SK-N-SH (cell line): ENCODE measurements around the gene CLIC6. TPM values are rescaled to one million over a fixed set of nuclear protein-coding genes. Genes with fewer than 3 reads are reported as not detected.

Source experiments
- CTCF ChIA-PET: fragments of 300-600, 350-600 bp; formaldehyde crosslinking; extraction: SDS; loops from one replicate; lab custom pipeline; 2021; lab: Yijun Ruan, JAX
- POLR2A ChIA-PET: fragments of 350-600 bp; sonication (Branson Sonifier 250); formaldehyde crosslinking; extraction: SDS; loops from one replicate; lab custom pipeline; 2020; ENCODE audit warnings: antibody characterized with exemption, inconsistent platforms; lab: Yijun Ruan, JAX
- DNase-seq: peaks from one replicate; pipeline ENCODE4 v3.0.0; 2012
- H2AFZ ChIP-seq: fragments of 200-600 bp; sonication (generic); 2 replicates; pipeline ENCODE4 v1.8.1; 2016; ENCODE audit warnings: antibody characterized with exemption, mild to moderate bottlenecking, low read depth
- H3F3A ChIP-seq: fragments of 200-600 bp; sonication (generic); replicated peaks from 2 replicates; pipeline ENCODE3; 2016; ENCODE audit warnings: antibody characterized with exemption, mild to moderate bottlenecking; ENCODE audit not compliant: insufficient read depth
- H3K27ac ChIP-seq, 2 experiments: fragments of 200-500 bp in 1 of 2; fragments of 200-600 bp in 1 of 2; sonication (Bioruptor generic) in 1 of 2; sonication (generic), shearing (Covaris generic) in 1 of 2; 2 replicates each; pipeline versions ENCODE4 v1.5.1 to v1.6.1; 2014 to 2016; ENCODE audit warnings: low read depth in 2 of 2, inconsistent platforms in 1 of 2, low read length in 1 of 2, mild to moderate bottlenecking in 1 of 2, mixed read lengths in 1 of 2
- H3K27me3 ChIP-seq: fragments of 200-600 bp; sonication (generic), shearing (Covaris generic); 2 replicates; pipeline ENCODE4 v1.6.1; 2016; ENCODE audit warnings: mixed run types; ENCODE audit not compliant: insufficient read depth
- H3K36me3 ChIP-seq, 2 experiments: fragments of 200-500 bp in 1 of 2; fragments of 200-600 bp in 1 of 2; sonication (Bioruptor generic) in 1 of 2; sonication (generic) in 1 of 2; replicated peaks in 1 of 2; 2 replicates each; pipeline versions ENCODE3 to v1.5.1; 2014 to 2016; ENCODE audit warnings: low read length in 1 of 2, mild to moderate bottlenecking in 1 of 2; ENCODE audit not compliant: insufficient read depth in 2 of 2, control insufficient read depth in 1 of 2
- H3K4me1 ChIP-seq, 2 experiments: fragments of 200-500 bp in 1 of 2; fragments of 200-600 bp in 1 of 2; sonication (Bioruptor generic) in 1 of 2; sonication (generic), shearing (Covaris generic) in 1 of 2; 2 replicates each; pipeline versions ENCODE4 v1.5.1 to v1.6.1; 2014 to 2016; ENCODE audit warnings: low read depth in 1 of 2, low read length in 1 of 2, mixed run types in 1 of 2; ENCODE audit not compliant: insufficient read depth in 2 of 2, control insufficient read depth in 1 of 2
- H3K4me2 ChIP-seq: fragments of 200-600 bp; sonication (generic), shearing (Covaris generic); 2 replicates; pipeline ENCODE4 v1.6.1; 2017; ENCODE audit warnings: mixed run types
- H3K4me3 ChIP-seq, 2 experiments: fragments of 200-500 bp in 1 of 2; fragments of 200-600 bp in 1 of 2; sonication (Bioruptor generic) in 1 of 2; sonication (generic), shearing (Covaris generic) in 1 of 2; 2 replicates each; pipeline versions ENCODE4 v1.5.1 to v1.8.1; 2014 to 2016; ENCODE audit warnings: low read depth in 2 of 2, inconsistent platforms in 1 of 2, low read length in 1 of 2, mild to moderate bottlenecking in 1 of 2, mixed read lengths in 1 of 2, moderate library complexity in 1 of 2
- H3K79me2 ChIP-seq: fragments of 200-600 bp; sonication (generic); 2 replicates; pipeline ENCODE4 v1.8.1; 2017; ENCODE audit warnings: mild to moderate bottlenecking; ENCODE audit not compliant: insufficient read depth
- H3K9ac ChIP-seq: fragments of 200-600 bp; sonication (generic); 2 replicates; pipeline ENCODE4 v1.6.1; 2017; ENCODE audit warnings: mixed run types
- H3K9me2 ChIP-seq: fragments of 200-600 bp; sonication (generic); 2 replicates; pipeline ENCODE4 v1.6.1; 2017; ENCODE audit warnings: mixed run types
- H3K9me3 ChIP-seq: fragments of 200-600 bp; sonication (generic); 2 replicates; pipeline ENCODE4 v1.6.1; 2017; ENCODE audit warnings: mixed run types, mild to moderate bottlenecking, moderate library complexity
- H4K20me1 ChIP-seq: fragments of 200-600 bp; sonication (generic); 2 replicates; pipeline ENCODE4 v1.6.1; 2017; ENCODE audit warnings: mild to moderate bottlenecking, mixed run types; ENCODE audit not compliant: insufficient read depth
- CHD2 ChIP-seq: fragments of 150-350 bp; IDR thresholded peaks from 2 replicates; pipeline ENCODE4 v1.6.1; 2018; ENCODE audit warnings: low read length; ENCODE audit not compliant: partially characterized antibody
- EP300 ChIP-seq, 2 experiments: IDR thresholded peaks; 2 replicates each; pipeline versions ENCODE4 v1.4.0 to v1.6.1; 2012; ENCODE audit warnings: borderline replicate concordance in 1 of 2, low read depth in 1 of 2, low read length in 1 of 2
- FOSL2 ChIP-seq: IDR thresholded peaks from 2 replicates; pipeline ENCODE4 v1.4.0; 2012; ENCODE audit warnings: low read depth, mild to moderate bottlenecking, moderate library complexity, borderline replicate concordance
- GABPA ChIP-seq: IDR thresholded peaks from 2 replicates; pipeline ENCODE4 v1.4.0; 2012; ENCODE audit warnings: low read depth, mild to moderate bottlenecking
- GATA2 ChIP-seq: sonication (generic); formaldehyde crosslinking; IDR thresholded peaks from 2 replicates; pipeline ENCODE4 v1.5.0; 2020; ENCODE audit warnings: mild to moderate bottlenecking, missing genetic modification reagents
- JUND ChIP-seq: IDR thresholded peaks from 2 replicates; pipeline ENCODE4 v1.4.0; 2012
- MXI1 ChIP-seq: IDR thresholded peaks from 2 replicates; pipeline ENCODE4 v1.6.1; 2012; ENCODE audit warnings: mild to moderate bottlenecking, low read depth, low read length, improper control_type of control experiment
- POLR2AphosphoS5 ChIP-seq: IDR thresholded peaks from 2 replicates; pipeline ENCODE4 v1.6.1; 2012; ENCODE audit warnings: low read depth, low read length
- RAD21 ChIP-seq: IDR thresholded peaks from 2 replicates; pipeline ENCODE4 v1.6.1; 2012; ENCODE audit warnings: mild to moderate bottlenecking, low read length
- RCOR1 ChIP-seq: fragments of 150-350 bp; IDR thresholded peaks from 2 replicates; pipeline ENCODE4 v1.6.1; 2017; ENCODE audit warnings: antibody characterized with exemption, low read length
- RFX5 ChIP-seq: IDR thresholded peaks from 2 replicates; pipeline ENCODE4 v1.6.1; 2012; ENCODE audit warnings: mild to moderate bottlenecking, improper control_type of control experiment, low read length
- SIN3A ChIP-seq: IDR thresholded peaks from 2 replicates; pipeline ENCODE4 v1.6.1; 2012; ENCODE audit warnings: low read depth, mild to moderate bottlenecking, low read length, moderate library complexity, borderline replicate concordance
- SMC3 ChIP-seq: IDR thresholded peaks from 2 replicates; pipeline ENCODE4 v1.6.1; 2012; ENCODE audit warnings: low read depth, low read length, improper control_type of control experiment
- TAF1 ChIP-seq: IDR thresholded peaks from 2 replicates; pipeline ENCODE4 v1.6.1; 2012; ENCODE audit warnings: low read depth, mild to moderate bottlenecking, low read length, moderate library complexity, borderline replicate concordance
- TEAD4 ChIP-seq: IDR thresholded peaks from 2 replicates; pipeline ENCODE4 v1.4.0; 2012; ENCODE audit warnings: mild to moderate bottlenecking, borderline replicate concordance; ENCODE audit not compliant: insufficient read depth
- YY1 ChIP-seq: IDR thresholded peaks from 2 replicates; pipeline ENCODE4 v1.4.0; 2012; ENCODE audit warnings: low read depth, mild to moderate bottlenecking
- WGBS: methylation state at CpG from one replicate; pipeline ENCODE4 v1.1.6; 2017; ENCODE audit warnings: low lambda C conversion rate; 5-methylcytosine and 5-hydroxymethylcytosine counted together
- polyA plus RNA-seq, 3 experiments: library from polyadenylated mRNA; depleted of rRNA; stranded (reverse); fragments of >200 nt; gene quantifications; 2 replicates each; pipeline ENCODE4 v1.2.3, GENCODE V29; 2012
- TF ChIP-seq, protein P1 (sequence below): fragments of 150-350 bp; IDR thresholded peaks from 2 replicates; pipeline ENCODE4 v1.6.1; 2016; ENCODE audit warnings: mild to moderate bottlenecking, low read depth, low read length
- TF ChIP-seq, protein P2 (sequence below): IDR thresholded peaks from 2 replicates; pipeline ENCODE4 v1.4.0; 2012; ENCODE audit warnings: low read depth
- TF ChIP-seq, protein P3 (sequence below): IDR thresholded peaks from 2 replicates; pipeline ENCODE4 v1.6.1; 2012; ENCODE audit warnings: mild to moderate bottlenecking, low read depth, low read length, moderate library complexity

The CLIC6 gene
- polyA plus RNA-seq, 1 of the 3 experiments (the other 2 are of a cell fraction) = 0.08 TPM

DNA sequence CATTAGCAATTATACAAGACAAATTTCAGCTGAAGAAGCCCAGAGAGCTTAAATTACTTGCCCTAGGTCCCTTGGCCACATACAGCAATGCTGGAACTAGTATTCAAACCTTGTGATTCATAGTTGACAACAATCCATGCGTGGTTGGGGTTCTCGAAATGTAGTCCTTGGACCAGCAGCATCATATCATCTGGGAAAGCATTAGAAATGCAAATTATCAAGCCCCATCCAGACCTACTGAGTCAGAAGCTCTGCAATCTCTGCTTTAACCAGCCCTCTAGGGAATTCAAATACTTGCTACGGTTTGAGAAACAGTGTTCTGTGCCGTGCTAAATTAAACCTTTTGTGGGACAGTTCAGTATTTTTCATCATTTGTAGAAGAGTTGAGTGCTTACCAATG is 65.1 kb downstream of the CLIC6 start (continued):
- TF ChIP-seq, protein P1, sequence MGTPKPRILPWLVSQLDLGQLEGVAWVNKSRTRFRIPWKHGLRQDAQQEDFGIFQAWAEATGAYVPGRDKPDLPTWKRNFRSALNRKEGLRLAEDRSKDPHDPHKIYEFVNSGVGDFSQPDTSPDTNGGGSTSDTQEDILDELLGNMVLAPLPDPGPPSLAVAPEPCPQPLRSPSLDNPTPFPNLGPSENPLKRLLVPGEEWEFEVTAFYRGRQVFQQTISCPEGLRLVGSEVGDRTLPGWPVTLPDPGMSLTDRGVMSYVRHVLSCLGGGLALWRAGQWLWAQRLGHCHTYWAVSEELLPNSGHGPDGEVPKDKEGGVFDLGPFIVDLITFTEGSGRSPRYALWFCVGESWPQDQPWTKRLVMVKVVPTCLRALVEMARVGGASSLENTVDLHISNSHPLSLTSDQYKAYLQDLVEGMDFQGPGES = no peak
- TF ChIP-seq SIN3A (no peak), JUND (no peak), YY1 (no peak), SMC3 (no peak), GABPA (no peak), POLR2AphosphoS5 (no peak)
- TF ChIP-seq, protein P2, sequence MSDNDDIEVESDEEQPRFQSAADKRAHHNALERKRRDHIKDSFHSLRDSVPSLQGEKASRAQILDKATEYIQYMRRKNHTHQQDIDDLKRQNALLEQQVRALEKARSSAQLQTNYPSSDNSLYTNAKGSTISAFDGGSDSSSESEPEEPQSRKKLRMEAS = no peak

DNA sequence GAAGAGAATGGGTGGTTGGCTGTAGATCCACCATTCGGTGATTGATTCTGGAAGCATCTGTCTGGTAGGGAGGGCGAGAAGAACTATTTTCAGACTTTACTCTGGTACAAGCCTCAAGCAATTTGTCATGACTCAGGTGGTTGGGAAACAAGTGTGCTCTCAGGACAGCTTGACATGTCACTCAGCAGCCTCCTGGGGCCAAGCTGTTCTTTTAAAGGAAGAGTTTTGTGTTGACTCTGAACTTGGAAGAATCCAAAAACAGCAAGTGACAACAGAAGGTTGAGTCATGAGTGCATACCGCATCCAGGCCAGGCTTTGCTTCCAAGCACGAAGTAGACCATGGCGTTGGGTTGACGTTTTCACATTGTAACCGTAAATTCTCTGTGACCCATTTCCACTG is 65.9 kb downstream of the CLIC6 start:
- H3K27me3 ChIP-seq = no peaks in the 10 kb centered on the region; the same call in 1 of the 2 replicates
- no peak overlapping the region for H2AFZ ChIP-seq
- H3K79me2 ChIP-seq = no peaks in the 10 kb centered on the region
- H3K4me2 ChIP-seq = no peak overlapping the region
- no peaks in the 10 kb centered on the region for H3K9me3 ChIP-seq
- no peaks in the 10 kb centered on the region for H3K4me1 ChIP-seq
- H3K9ac ChIP-seq = no peak overlapping the region
- ChIA-PET POLR2A (no interaction called here), CTCF (interaction anchor here (3.6 kb wide), 1 partner anchor 11 kb away, joined by 13 read pairs; no protein-coding TSS in a partner anchor)
- no peaks in the 10 kb centered on the region for H3F3A ChIP-seq
- TF ChIP-seq MXI1 = no peak
- no peak for TF ChIP-seq TAF1
- TF ChIP-seq RFX5 = no peak
- no peak for TF ChIP-seq FOSL2
- TF ChIP-seq RCOR1 = no peak
- no peak for TF ChIP-seq GABPA
- TF ChIP-seq, protein P2 = no peak
- no peak for TF ChIP-seq RAD21
- no peak for TF ChIP-seq GATA2
- no peak for TF ChIP-seq YY1
- TF ChIP-seq, protein P3, sequence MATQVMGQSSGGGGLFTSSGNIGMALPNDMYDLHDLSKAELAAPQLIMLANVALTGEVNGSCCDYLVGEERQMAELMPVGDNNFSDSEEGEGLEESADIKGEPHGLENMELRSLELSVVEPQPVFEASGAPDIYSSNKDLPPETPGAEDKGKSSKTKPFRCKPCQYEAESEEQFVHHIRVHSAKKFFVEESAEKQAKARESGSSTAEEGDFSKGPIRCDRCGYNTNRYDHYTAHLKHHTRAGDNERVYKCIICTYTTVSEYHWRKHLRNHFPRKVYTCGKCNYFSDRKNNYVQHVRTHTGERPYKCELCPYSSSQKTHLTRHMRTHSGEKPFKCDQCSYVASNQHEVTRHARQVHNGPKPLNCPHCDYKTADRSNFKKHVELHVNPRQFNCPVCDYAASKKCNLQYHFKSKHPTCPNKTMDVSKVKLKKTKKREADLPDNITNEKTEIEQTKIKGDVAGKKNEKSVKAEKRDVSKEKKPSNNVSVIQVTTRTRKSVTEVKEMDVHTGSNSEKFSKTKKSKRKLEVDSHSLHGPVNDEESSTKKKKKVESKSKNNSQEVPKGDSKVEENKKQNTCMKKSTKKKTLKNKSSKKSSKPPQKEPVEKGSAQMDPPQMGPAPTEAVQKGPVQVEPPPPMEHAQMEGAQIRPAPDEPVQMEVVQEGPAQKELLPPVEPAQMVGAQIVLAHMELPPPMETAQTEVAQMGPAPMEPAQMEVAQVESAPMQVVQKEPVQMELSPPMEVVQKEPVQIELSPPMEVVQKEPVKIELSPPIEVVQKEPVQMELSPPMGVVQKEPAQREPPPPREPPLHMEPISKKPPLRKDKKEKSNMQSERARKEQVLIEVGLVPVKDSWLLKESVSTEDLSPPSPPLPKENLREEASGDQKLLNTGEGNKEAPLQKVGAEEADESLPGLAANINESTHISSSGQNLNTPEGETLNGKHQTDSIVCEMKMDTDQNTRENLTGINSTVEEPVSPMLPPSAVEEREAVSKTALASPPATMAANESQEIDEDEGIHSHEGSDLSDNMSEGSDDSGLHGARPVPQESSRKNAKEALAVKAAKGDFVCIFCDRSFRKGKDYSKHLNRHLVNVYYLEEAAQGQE = no peak
- no peak for TF ChIP-seq SMC3
- no peak for TF ChIP-seq EP300 (IDR thresholded peaks at IDR 0.05; ENCODE audit: borderline replicate concordance in 1 of 2, low read depth in 1 of 2, low read length in 1 of 2)
- TF ChIP-seq TEAD4 = no peak
- no peak for TF ChIP-seq CHD2
- H4K20me1 ChIP-seq = no peaks in the 10 kb centered on the region
- DNase-seq = no peak
- no peak overlapping the region for H3K27ac ChIP-seq
- H3K36me3 ChIP-seq = no peaks in the 10 kb centered on the region
- H3K4me3 ChIP-seq = no peak overlapping the region
- WGBS = 73% methylated on average over 6 of the region's 7 CpGs
- no peaks in the 10 kb centered on the region for H3K9me2 ChIP-seq
